HCT116 (cell line): Measurements from ENCODE around the gene FCER1G. TPM values are rescaled to one million over a fixed set of nuclear protein-coding genes. Genes with fewer than 3 reads are reported as not detected.

Source experiments
- ATAC-seq: fragments of 200-7000 bp; cut with Tn5 transposase; 2 replicates; pipeline ENCODE4 v1.9.1; 2020; ENCODE audit warnings: mild to moderate bottlenecking, moderate library complexity
- BruUV-seq: library from RNA; stranded (reverse); fragments of 400-500 nt; replicated peaks from 2 replicates; lab custom pipeline; 2021; lab: Mats Ljungman, UMichigan
- CTCF ChIA-PET: fragments of 300-600 bp; sonication (Branson Sonifier 250); formaldehyde crosslinking; loops from one replicate; lab custom pipeline; 2021; ENCODE audit warnings: antibody characterized with exemption; lab: Charles Lee
- POLR2A ChIA-PET: fragments of 300-600, 350-600 bp; sonication (Branson Sonifier 250); formaldehyde crosslinking; loops from one replicate; lab custom pipeline; 2021; ENCODE audit warnings: antibody characterized with exemption; lab: Charles Lee
- RAD21 ChIA-PET, 2 experiments: fragments of 300-600 bp; sonication (Branson Sonifier 250); formaldehyde crosslinking; loops; one replicate each; lab custom pipeline; 2023; ENCODE audit warnings: low total read pairs in 2 of 2; ENCODE audit not compliant: uncharacterized antibody in 2 of 2, unreplicated experiment in 2 of 2, low non-redundant PET in 1 of 2; lab: Charles Lee
- DNase-seq: peaks from one replicate; pipeline ENCODE4 v3.0.0-alpha.2; 2010; ENCODE audit warnings: low read depth, low spot score
- H2AFZ ChIP-seq: fragments of 200-600 bp; shearing (Covaris generic), sonication (generic); 2 replicates; pipeline ENCODE4 v1.6.1; 2017; ENCODE audit warnings: low read depth, mixed run types, mixed read lengths, antibody characterized with exemption, low read length; ENCODE audit not compliant: poor library complexity, severe bottlenecking
- H3K27ac ChIP-seq: 2 replicates; pipeline ENCODE4 v1.5.1; 2012; ENCODE audit warnings: low read depth, low read length
- H3K27me3 ChIP-seq: fragments of 200-600 bp; sonication (generic); 2 replicates; pipeline ENCODE4 v1.6.1; 2016; ENCODE audit warnings: mixed run types, low read length, mixed read lengths; ENCODE audit not compliant: insufficient read depth
- H3K36me3 ChIP-seq, 2 experiments: fragments of 200-500 bp in 1 of 2; fragments of 200-600 bp in 1 of 2; sonication (Bioruptor generic) in 1 of 2; sonication (generic) in 1 of 2; 2 replicates each; pipeline versions ENCODE4 v1.5.1 to v1.6.1; 2014 to 2016; ENCODE audit warnings: low read length in 2 of 2, inconsistent platforms in 1 of 2, mixed read lengths in 1 of 2, mixed run types in 1 of 2; ENCODE audit not compliant: insufficient read depth in 2 of 2, control insufficient read depth in 1 of 2
- H3K4me1 ChIP-seq, 2 experiments: fragments of 200-600 bp in 1 of 2; sonication (generic) in 1 of 2; 2 replicates each; pipeline versions ENCODE4 v1.5.1 to v1.6.1; 2012 to 2017; ENCODE audit warnings: low read length in 2 of 2, inconsistent platforms in 1 of 2, mild to moderate bottlenecking in 1 of 2, mixed read lengths in 1 of 2, mixed run types in 1 of 2, moderate library complexity in 1 of 2; ENCODE audit not compliant: insufficient read depth in 2 of 2, control insufficient read depth in 1 of 2
- H3K4me2 ChIP-seq: fragments of 200-600 bp; sonication (generic); 2 replicates; pipeline ENCODE4 v1.6.1; 2017; ENCODE audit warnings: mixed run types, low read length, mixed read lengths
- H3K4me3 ChIP-seq, 2 experiments: fragments of 200-600 bp in 1 of 2; sonication (generic) in 1 of 2; replicated peaks in 1 of 2; 2 replicates each; pipeline ENCODE4 v1.5.1; 2011 to 2016; ENCODE audit warnings: low read length in 2 of 2, control low read depth in 1 of 2, low read depth in 1 of 2, mild to moderate bottlenecking in 1 of 2, mixed read lengths in 1 of 2, mixed run types in 1 of 2
- H3K79me2 ChIP-seq: fragments of 200-600 bp; sonication (generic); 2 replicates; pipeline ENCODE4 v1.6.1; 2017; ENCODE audit warnings: mild to moderate bottlenecking, mixed run types, low read length, moderate library complexity, mixed read lengths; ENCODE audit not compliant: insufficient read depth
- H3K9ac ChIP-seq: fragments of 200-600 bp; sonication (generic); 2 replicates; pipeline ENCODE4 v1.6.1; 2016; ENCODE audit warnings: low read length, mixed read lengths
- H3K9me2 ChIP-seq: fragments of 200-600 bp; sonication (generic), shearing (Covaris generic); 2 replicates; pipeline ENCODE4 v1.6.1; 2017; ENCODE audit warnings: mixed run types, mild to moderate bottlenecking, moderate library complexity; ENCODE audit not compliant: insufficient read depth
- H3K9me3 ChIP-seq, 2 experiments: fragments of 200-500 bp in 1 of 2; fragments of 200-600 bp in 1 of 2; sonication (Bioruptor generic) in 1 of 2; sonication (generic) in 1 of 2; 2 replicates each; pipeline ENCODE4 v1.6.1; 2014 to 2017; ENCODE audit warnings: low read length in 2 of 2, mixed read lengths in 2 of 2, inconsistent platforms in 1 of 2, low read depth in 1 of 2, mild to moderate bottlenecking in 1 of 2, mixed run types in 1 of 2, moderate library complexity in 1 of 2; ENCODE audit not compliant: control insufficient read depth in 1 of 2, insufficient read depth in 1 of 2
- H4K20me1 ChIP-seq: fragments of 200-600 bp; sonication (generic), shearing (Covaris generic); 2 replicates; pipeline ENCODE4 v1.6.1; 2017; ENCODE audit warnings: mixed run types, mild to moderate bottlenecking, moderate library complexity; ENCODE audit not compliant: insufficient read depth
- CBX3 ChIP-seq: IDR thresholded peaks from 2 replicates; pipeline ENCODE4 v1.6.1; 2012; ENCODE audit warnings: low read depth
- CTCF ChIP-seq, 3 experiments: fragments of 200-600 bp in 1 of 3; sonication (generic) in 1 of 3; IDR thresholded peaks in 2 of 3; conservative IDR thresholded peaks in 1 of 3; 2 replicates each; pipeline ENCODE4 v1.5.1; 2012 to 2017; ENCODE audit warnings: low read depth in 2 of 3, low read length in 2 of 3, antibody characterized with exemption in 1 of 3, borderline replicate concordance in 1 of 3, control low read depth in 1 of 3, mild to moderate bottlenecking in 1 of 3, mixed read lengths in 1 of 3, mixed run types in 1 of 3, moderate library complexity in 1 of 3; ENCODE audit not compliant: insufficient read depth in 1 of 3
- EGR1 ChIP-seq: IDR thresholded peaks from 2 replicates; pipeline ENCODE4 v1.6.1; 2012; ENCODE audit warnings: low read depth
- ELF1 ChIP-seq: IDR thresholded peaks from 2 replicates; pipeline ENCODE4 v1.6.1; 2012; ENCODE audit warnings: low read depth, borderline replicate concordance
- EZH2 ChIP-seq: fragments of 200-600 bp; sonication (generic); IDR thresholded peaks from 2 replicates; pipeline ENCODE4 v1.6.1; 2017; ENCODE audit warnings: antibody characterized with exemption, mixed run types
- EZH2phosphoT487 ChIP-seq: fragments of 200-600 bp; IDR thresholded peaks from 2 replicates; pipeline ENCODE4 v1.6.1; 2018; ENCODE audit warnings: antibody characterized with exemption, borderline replicate concordance
- FOSL1 ChIP-seq: IDR thresholded peaks from 2 replicates; pipeline ENCODE4 v1.6.1; 2012; ENCODE audit warnings: low read depth
- JUND ChIP-seq: IDR thresholded peaks from 2 replicates; pipeline ENCODE4 v1.6.1; 2012
- MAX ChIP-seq: IDR thresholded peaks from 2 replicates; pipeline ENCODE4 v1.6.1; 2012
- POLR2A ChIP-seq: IDR thresholded peaks from 2 replicates; pipeline ENCODE4 v1.7.0; 2011; ENCODE audit warnings: borderline replicate concordance; ENCODE audit not compliant: insufficient read depth, insufficient read length; ENCODE audit errors: extremely low read depth
- POLR2AphosphoS5 ChIP-seq: IDR thresholded peaks from 2 replicates; pipeline ENCODE4 v1.6.1; 2011; ENCODE audit warnings: mild to moderate bottlenecking, low read depth, low read length, moderate library complexity
- RAD21 ChIP-seq: IDR thresholded peaks from 2 replicates; pipeline ENCODE4 v1.6.1; 2012; ENCODE audit warnings: low read depth, mild to moderate bottlenecking
- SIN3A ChIP-seq: IDR thresholded peaks from 2 replicates; pipeline ENCODE4 v1.6.1; 2012; ENCODE audit warnings: low read depth
- SP1 ChIP-seq: IDR thresholded peaks from 2 replicates; pipeline ENCODE4 v1.6.1; 2012; ENCODE audit warnings: low read depth
- SRF ChIP-seq: IDR thresholded peaks from 2 replicates; pipeline ENCODE4 v1.6.1; 2012; ENCODE audit warnings: low read depth
- TCF7L2 ChIP-seq: IDR thresholded peaks from 2 replicates; pipeline ENCODE4 v1.7.0; 2011; ENCODE audit warnings: borderline replicate concordance, inconsistent platforms; ENCODE audit not compliant: insufficient read depth, insufficient read length; ENCODE audit errors: extremely low read depth
- YY1 ChIP-seq: IDR thresholded peaks from 2 replicates; pipeline ENCODE4 v1.6.1; 2011; ENCODE audit warnings: low read length, low read depth, moderate library complexity, mild to moderate bottlenecking; ENCODE audit not compliant: insufficient replicate concordance; ENCODE audit errors: extremely low read depth
- ZBTB33 ChIP-seq: IDR thresholded peaks from 2 replicates; pipeline ENCODE4 v1.6.1; 2011; ENCODE audit warnings: mild to moderate bottlenecking, low read length, moderate library complexity; ENCODE audit not compliant: insufficient replicate concordance; ENCODE audit errors: extremely low read depth
- ZFX ChIP-seq: fragments of 450-650 bp; IDR thresholded peaks from 2 replicates; pipeline ENCODE4 v1.6.1; 2017
- ZNF274 ChIP-seq: fragments of 200-500 bp; sonication (Bioruptor generic); IDR thresholded peaks from 2 replicates; pipeline ENCODE4 v1.6.1; 2014; ENCODE audit warnings: mild to moderate bottlenecking, low read depth, low read length, inconsistent platforms
- intact Hi-C: fragments of 100-400 bp; cut with micrococcal nuclease; formaldehyde crosslinking; loops from 2 replicates; pipeline ENCODE4 v1.10.0; 2022
- total RNA-seq: library from RNA; stranded (reverse); gene quantifications from one replicate; pipeline ENCODE4 v1.2.1, GENCODE V29; 2021; ENCODE audit not compliant: unreplicated experiment
- TF ChIP-seq, protein P1 (sequence below): IDR thresholded peaks from 2 replicates; pipeline ENCODE4 v1.6.1; 2012

Gene FCER1G
- total RNA-seq, 1 experiment from 2014 or later: 0.86 TPM

GRCh38 chr1:161172349-161172748, 42.7 kb upstream of the FCER1G start (continued):
- TF ChIP-seq CTCF (IDR thresholded peaks at IDR 0.05 in 2 of 3, conservative IDR thresholded peaks at IDR 0.05 in 1 of 3; ENCODE audit: borderline replicate concordance in 1 of 3, insufficient read depth in 1 of 3, low read depth in 2 of 3, low read length in 2 of 3) (no peak), MAX (no peak), POLR2A (no peak), JUND (no peak), SRF (no peak), POLR2AphosphoS5 (no peak), ZFX (no peak), YY1 (no peak)
- TF ChIP-seq, all 23 proteins: peak for 0

DNA sequence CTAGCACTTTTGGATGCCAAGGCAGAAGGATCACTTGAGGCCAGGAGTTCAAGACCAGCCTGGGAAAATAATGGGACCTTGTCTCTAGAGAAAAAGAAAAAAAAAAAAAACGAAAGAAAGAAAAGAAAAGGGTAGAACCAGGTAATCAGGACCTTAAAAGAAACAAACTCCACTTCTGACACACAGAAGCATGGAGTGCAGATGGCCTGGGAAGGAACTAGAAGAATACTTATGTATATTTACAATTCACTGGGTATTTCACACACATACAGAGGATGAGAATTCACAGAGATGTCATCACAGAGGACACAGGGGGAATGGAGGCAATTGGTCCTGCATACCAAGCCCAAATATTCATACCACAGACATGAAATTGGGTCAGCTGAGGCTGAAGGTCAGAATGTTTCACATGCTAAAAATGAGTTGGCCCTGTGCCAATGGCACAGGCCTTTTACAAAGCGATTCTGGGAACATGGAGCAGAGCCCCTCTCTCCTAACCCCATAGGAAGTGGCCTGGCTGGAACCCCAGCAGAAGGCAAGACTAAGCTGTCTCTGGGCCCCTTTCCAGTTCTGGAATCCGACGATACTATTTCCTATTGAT, 42.2 kb upstream of the FCER1G start:
- peaks cover 9 to 15% of the 10 kb centered on the region in 2 experiments; a peak in 3 of 4 replicates for H3K4me1 ChIP-seq
- H3K4me3 ChIP-seq: no peak overlapping the region
- RAD21 ChIA-PET: no interaction called here
- TF ChIP-seq RAD21: no peak
- TF ChIP-seq ZFX: no peak
- TF ChIP-seq YY1: no peak
- TF ChIP-seq SRF: no peak
- no peak for TF ChIP-seq ELF1
- TF ChIP-seq FOSL1: no peak
- TF ChIP-seq CBX3: no peak
- TF ChIP-seq ZBTB33: no peak
- TF ChIP-seq SIN3A: no peak
- no peak for TF ChIP-seq POLR2AphosphoS5
- no peak for TF ChIP-seq MAX
- TF ChIP-seq, protein P1, sequence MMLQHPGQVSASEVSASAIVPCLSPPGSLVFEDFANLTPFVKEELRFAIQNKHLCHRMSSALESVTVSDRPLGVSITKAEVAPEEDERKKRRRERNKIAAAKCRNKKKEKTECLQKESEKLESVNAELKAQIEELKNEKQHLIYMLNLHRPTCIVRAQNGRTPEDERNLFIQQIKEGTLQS: no peak
- no peak for TF ChIP-seq SP1
- TF ChIP-seq JUND: no peak
- TF ChIP-seq TCF7L2: no peak
- no peak for TF ChIP-seq EZH2phosphoT487
- TF ChIP-seq ZNF274: no peak
- TF ChIP-seq EGR1: no peak
- TF ChIP-seq EZH2: no peak
- no peak overlapping the region for H3K27ac ChIP-seq
- POLR2A ChIA-PET: no interaction called here
- intact Hi-C loops: no loop called here
- peaks cover 17% of the 10 kb centered on the region for H3K79me2 ChIP-seq
- H3K9me3 ChIP-seq: no peaks in the 10 kb centered on the region
- H3K9ac ChIP-seq: no peak overlapping the region
- CTCF ChIA-PET: no interaction called here
- H3K36me3 ChIP-seq: peaks cover 21 to 38% of the 10 kb centered on the region in 2 experiments; a peak in 3 of 4 replicates
- no peaks in the 10 kb centered on the region for H4K20me1 ChIP-seq
- no peak overlapping the region for H3K4me2 ChIP-seq
- ATAC-seq (no peak), DNase-seq (no peak)
- H2AFZ ChIP-seq: no peak overlapping the region
- H3K9me2 ChIP-seq: no peaks in the 10 kb centered on the region
- no TSS peak for BruUV-seq
- H3K27me3 ChIP-seq: no peaks in the 10 kb centered on the region
